Neuronal stem cell (in vitro differentiated cells): Measurements from ENCODE around the gene ETFB.

Experiments used
- DNase-seq: peaks from one replicate; pipeline ENCODE4 v3.0.0-alpha.2; 2013; ENCODE audit warnings: low spot score
- H2AFZ ChIP-seq: one replicate; pipeline ENCODE4 v1.6.1; 2013; ENCODE audit warnings: mild to moderate bottlenecking, low read length, inconsistent platforms
- H2AK5ac ChIP-seq: 2 replicates; pipeline ENCODE4 v1.6.1; 2013; ENCODE audit warnings: low read depth, mild to moderate bottlenecking, inconsistent platforms, low read length, moderate library complexity, mixed read lengths
- H2BK120ac ChIP-seq: 2 replicates; pipeline ENCODE4 v1.6.1; 2013; ENCODE audit warnings: low read depth, mild to moderate bottlenecking, inconsistent platforms, low read length, moderate library complexity, mixed read lengths
- H2BK12ac ChIP-seq: one replicate; pipeline ENCODE4 v1.6.1; 2013; ENCODE audit warnings: low read length, inconsistent platforms
- H2BK15ac ChIP-seq: 2 replicates; pipeline ENCODE4 v1.6.1; 2013; ENCODE audit warnings: mild to moderate bottlenecking, low read length, inconsistent platforms, mixed read lengths
- H2BK5ac ChIP-seq: one replicate; pipeline ENCODE4 v1.6.1; 2013; ENCODE audit warnings: inconsistent platforms, mild to moderate bottlenecking, low read length, moderate library complexity
- H3K14ac ChIP-seq: one replicate; pipeline ENCODE4 v1.6.1; 2013; ENCODE audit warnings: low read length, inconsistent platforms
- H3K18ac ChIP-seq: 2 replicates; pipeline ENCODE4 v1.6.1; 2013; ENCODE audit warnings: low read length, inconsistent platforms
- H3K23ac ChIP-seq: 2 replicates; pipeline ENCODE4 v1.6.1; 2013; ENCODE audit warnings: low read depth, mild to moderate bottlenecking, mixed read lengths, low read length, inconsistent platforms; ENCODE audit not compliant: poor library complexity
- H3K27ac ChIP-seq: replicated peaks from 3 replicates; pipeline ENCODE4 v1.5.1; 2013; ENCODE audit warnings: low read length, inconsistent platforms
- H3K27me3 ChIP-seq, 3 experiments: 2 replicates each; pipeline ENCODE4 v1.6.1; 2013; ENCODE audit warnings: low read length in 3 of 3, mild to moderate bottlenecking in 2 of 3, inconsistent platforms in 1 of 3, low read depth in 1 of 3, mixed read lengths in 1 of 3, moderate library complexity in 1 of 3; ENCODE audit not compliant: control insufficient read depth in 3 of 3, insufficient read depth in 3 of 3
- H3K36me3 ChIP-seq, 2 donors: replicated peaks in 1 of 2; 2 replicates each; pipeline ENCODE4 v1.6.1; 2013; ENCODE audit warnings: low read length in 2 of 2; ENCODE audit not compliant: control insufficient read depth in 2 of 2, insufficient read depth in 2 of 2
- H3K4ac ChIP-seq: 2 replicates; pipeline ENCODE4 v1.6.1; 2013; ENCODE audit warnings: inconsistent platforms, mild to moderate bottlenecking, low read length, moderate library complexity
- H3K4me1 ChIP-seq, 2 donors: 1 replicate in 1 of 2; 2 replicates in 1 of 2; pipeline ENCODE4 v1.6.1; 2013; ENCODE audit warnings: low read length in 2 of 2, low read depth in 1 of 2; ENCODE audit not compliant: control insufficient read depth in 2 of 2, insufficient read depth in 1 of 2
- H3K4me2 ChIP-seq: one replicate; pipeline ENCODE4 v1.6.1; 2013; ENCODE audit warnings: mild to moderate bottlenecking, low read length, inconsistent platforms; ENCODE audit not compliant: insufficient read depth, poor library complexity, severe bottlenecking
- H3K4me3 ChIP-seq, 2 donors: 2 replicates each; pipeline ENCODE4 v1.5.1; 2013; ENCODE audit warnings: low read length in 2 of 2, mild to moderate bottlenecking in 2 of 2, inconsistent platforms in 1 of 2, moderate library complexity in 1 of 2
- H3K79me1 ChIP-seq: one replicate; pipeline ENCODE4 v1.6.1; 2013; ENCODE audit warnings: low read depth, mild to moderate bottlenecking, inconsistent platforms, low read length, moderate library complexity
- H3K9ac ChIP-seq: one replicate; pipeline ENCODE4 v1.6.1; 2013; ENCODE audit warnings: mild to moderate bottlenecking, low read depth, low read length, inconsistent platforms; ENCODE audit not compliant: poor library complexity
- H3K9me3 ChIP-seq, 2 donors: replicated peaks in 1 of 2; 2 replicates each; pipeline versions ENCODE3 to v1.6.1; 2013; ENCODE audit warnings: low read length in 2 of 2, mild to moderate bottlenecking in 2 of 2, inconsistent platforms in 1 of 2, low read depth in 1 of 2, mixed read lengths in 1 of 2, moderate library complexity in 1 of 2; ENCODE audit not compliant: control insufficient read depth in 2 of 2, insufficient read depth in 1 of 2
- H4K8ac ChIP-seq: one replicate; pipeline ENCODE4 v1.6.1; 2013; ENCODE audit warnings: low read depth, mild to moderate bottlenecking, inconsistent platforms, low read length, moderate library complexity
- H4K91ac ChIP-seq: one replicate; pipeline ENCODE4 v1.6.1; 2013; ENCODE audit warnings: low read length, low read depth, mild to moderate bottlenecking, inconsistent platforms; ENCODE audit not compliant: poor library complexity
- WGBS, 2 donors: extraction: QIAGEN DNeasy Blood & Tissue Kit; methylation state at CpG; one replicate each; pipeline ENCODE4 v1.1.7; 2013; ENCODE audit warnings: missing lambda C conversion rate in 2 of 2, mixed read lengths in 1 of 2; ENCODE audit not compliant: insufficient read length in 2 of 2, insufficient replicate concordance in 1 of 2; ENCODE audit errors: extremely low coverage in 2 of 2; 5-methylcytosine and 5-hydroxymethylcytosine counted together

Gene ETFB

DNA sequence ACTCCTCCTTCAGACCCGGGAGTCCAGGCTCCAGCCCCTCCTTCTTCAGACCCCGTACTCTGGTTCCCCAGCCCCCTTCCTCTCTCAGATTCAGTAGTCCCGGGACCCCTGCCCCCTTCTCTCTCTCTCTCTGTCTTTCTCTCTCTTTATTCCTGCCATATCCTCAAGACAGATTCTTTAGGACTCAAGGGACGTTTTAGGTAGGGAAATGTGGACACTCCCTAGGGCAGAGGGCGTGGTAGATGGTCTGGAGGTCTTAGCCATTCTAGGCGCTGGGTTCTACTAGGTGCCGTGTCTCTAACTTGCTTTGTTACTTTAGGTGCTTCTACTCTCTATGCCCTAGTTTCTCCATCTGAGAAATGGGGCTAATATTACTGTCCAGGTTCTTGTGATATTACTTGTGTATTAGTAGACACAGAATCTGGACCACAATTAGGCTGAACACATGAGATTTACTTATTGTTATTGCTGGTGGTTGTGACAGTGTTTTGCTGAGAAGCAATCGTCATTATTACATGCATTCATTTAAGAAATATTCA, 25.0 kb upstream of the ETFB start:
- H3K18ac ChIP-seq = no peak overlapping the region
- H2BK12ac ChIP-seq = no peak overlapping the region
- no peak overlapping the region for H2BK5ac ChIP-seq
- no peak overlapping the region for H4K91ac ChIP-seq
- no peak overlapping the region for H3K23ac ChIP-seq
- no peaks in the 10 kb centered on the region for H3K36me3 ChIP-seq
- H2AFZ ChIP-seq = peak overlapping the region; percentile 76
- H3K4me2 ChIP-seq = no peak overlapping the region
- H3K27me3 ChIP-seq = no peaks in the 10 kb centered on the region
- WGBS, 2 donors = no CpG with 5 or more reads among the region's 8 CpGs
- no peak overlapping the region for H3K14ac ChIP-seq
- peak overlapping the region; percentile 11 for H2AK5ac ChIP-seq
- H3K79me1 ChIP-seq = no peaks in the 10 kb centered on the region
- no peaks in the 10 kb centered on the region for H3K9me3 ChIP-seq
- H3K4me1 ChIP-seq = peaks cover 8 to 28% of the 10 kb centered on the region in 2 donors
- no peak overlapping the region for H3K27ac ChIP-seq
- H4K8ac ChIP-seq = no peak overlapping the region
- no peak for DNase-seq
- H3K4ac ChIP-seq = no peak overlapping the region
- no peak overlapping the region for H2BK120ac ChIP-seq
- no peak overlapping the region for H3K9ac ChIP-seq
- H2BK15ac ChIP-seq = peak overlapping the region; percentile 89
- no peak overlapping the region for H3K4me3 ChIP-seq

DNA sequence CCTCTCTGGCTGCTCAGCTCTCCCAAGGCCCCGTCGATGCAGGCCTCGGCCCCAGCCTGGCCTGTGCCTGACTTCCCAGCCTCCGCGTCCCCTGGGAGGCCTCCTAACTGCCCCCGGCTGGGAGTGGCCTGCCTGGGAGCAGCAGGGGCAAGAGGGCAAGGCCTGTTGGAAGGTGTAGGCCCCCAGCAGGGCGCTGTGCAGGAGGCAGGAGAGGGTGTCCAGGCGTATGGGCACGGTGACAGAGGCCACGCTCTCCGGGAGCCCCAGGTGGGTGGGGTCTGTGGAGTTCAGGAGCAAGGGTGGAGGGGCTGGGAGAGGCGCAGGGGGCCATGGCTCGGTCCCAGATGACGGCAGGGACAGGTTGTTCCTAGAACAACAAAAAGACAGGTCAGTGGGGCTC, 23.0 kb upstream of the ETFB start:
- WGBS, 2 donors = no CpG with 5 or more reads among the region's 14 CpGs
- Histone ChIP-seq H2BK15ac (peak overlapping the region; percentile 82), H2BK120ac (no peak overlapping the region), H4K91ac (no peak overlapping the region), H3K14ac (no peak overlapping the region), H3K79me1 (no peaks in the 10 kb centered on the region), H3K9me3 (no peaks in the 10 kb centered on the region), H3K9ac (no peak overlapping the region), H2AK5ac (peak overlapping the region; percentile 93), H3K4me2 (no peak overlapping the region), H3K36me3 (no peaks in the 10 kb centered on the region), H4K8ac (peak overlapping the region; percentile 21), H3K23ac (peak overlapping the region; percentile 29), H3K4me1 (peaks cover 8 to 22% of the 10 kb centered on the region in 2 donors), H2AFZ (peak overlapping the region; percentile 78), H3K27ac (no peak overlapping the region), H2BK5ac (peak overlapping the region; percentile 88), H2BK12ac (peak overlapping the region; percentile 92), H3K18ac (peak overlapping the region; percentile 88), H3K4ac (no peak overlapping the region), H3K4me3 (no peak overlapping the region), H3K27me3 (no peaks in the 10 kb centered on the region)
- no peak for DNase-seq

DNA sequence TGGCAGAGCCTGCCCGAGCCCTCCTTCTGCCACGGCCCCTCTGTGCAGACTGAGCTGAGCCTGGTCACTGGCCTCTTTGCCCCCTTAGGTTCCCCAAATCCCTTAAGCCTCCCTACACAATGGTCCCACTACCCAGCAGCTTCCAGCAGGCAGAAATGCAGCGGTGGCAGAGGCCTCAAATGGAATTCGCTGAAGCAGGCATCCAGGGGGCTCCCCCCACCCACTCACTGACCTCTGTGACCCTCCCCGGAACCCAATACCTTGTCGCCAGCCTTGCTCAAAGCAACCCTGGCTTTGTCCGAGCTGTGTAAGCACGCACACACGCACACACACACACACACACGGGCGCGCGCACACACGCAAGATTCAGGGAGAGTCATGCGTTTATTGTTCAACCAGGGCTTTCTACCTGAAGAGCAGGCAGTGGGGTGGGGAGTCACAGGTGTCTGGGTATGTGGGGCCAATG, 21.8 kb upstream of the ETFB start, which contains the start of gene LIM2:
TSS of gene LIM2 (minus strand) at position 51 of the 466 bp plus-strand sequence. CDS start 531 bp downstream, outside the sequence.
- peak within 1 kb of the TSS; percentile 75 for H2BK12ac ChIP-seq
- H3K14ac ChIP-seq = no peak within 1 kb of the TSS
- peak within 1 kb of the TSS; percentile 98 for H2BK15ac ChIP-seq
- WGBS, 2 donors = no CpG with 5 or more reads among the region's 15 CpGs
- peak within 1 kb of the TSS; percentile 96 for H2BK120ac ChIP-seq
- H3K4ac ChIP-seq = no peak within 1 kb of the TSS
- peak; percentile 60 for DNase-seq
- H3K27me3 ChIP-seq = no peaks in the 10 kb centered on the region
- no peaks in the 10 kb centered on the region for H3K9me3 ChIP-seq
- H2AK5ac ChIP-seq = peak within 1 kb of the TSS; percentile 99
- no peak within 1 kb of the TSS for H4K91ac ChIP-seq
- H3K79me1 ChIP-seq = no peaks in the 10 kb centered on the region
- H2BK5ac ChIP-seq = peak within 1 kb of the TSS; percentile 94
- no peak within 1 kb of the TSS for H3K4me3 ChIP-seq
- H3K4me1 ChIP-seq = peaks cover 8 to 20% of the 10 kb centered on the region in 2 donors
- peak within 1 kb of the TSS; percentile 76 for H3K27ac ChIP-seq
- H2AFZ ChIP-seq = peak within 1 kb of the TSS; percentile 78
- H3K23ac ChIP-seq = no peak within 1 kb of the TSS
- H3K9ac ChIP-seq = no peak within 1 kb of the TSS
- peak within 1 kb of the TSS; percentile 13 for H3K4me2 ChIP-seq
- peak within 1 kb of the TSS; percentile 86 for H4K8ac ChIP-seq
- H3K18ac ChIP-seq = peak within 1 kb of the TSS; percentile 88
- no peaks in the 10 kb centered on the region for H3K36me3 ChIP-seq

DNA sequence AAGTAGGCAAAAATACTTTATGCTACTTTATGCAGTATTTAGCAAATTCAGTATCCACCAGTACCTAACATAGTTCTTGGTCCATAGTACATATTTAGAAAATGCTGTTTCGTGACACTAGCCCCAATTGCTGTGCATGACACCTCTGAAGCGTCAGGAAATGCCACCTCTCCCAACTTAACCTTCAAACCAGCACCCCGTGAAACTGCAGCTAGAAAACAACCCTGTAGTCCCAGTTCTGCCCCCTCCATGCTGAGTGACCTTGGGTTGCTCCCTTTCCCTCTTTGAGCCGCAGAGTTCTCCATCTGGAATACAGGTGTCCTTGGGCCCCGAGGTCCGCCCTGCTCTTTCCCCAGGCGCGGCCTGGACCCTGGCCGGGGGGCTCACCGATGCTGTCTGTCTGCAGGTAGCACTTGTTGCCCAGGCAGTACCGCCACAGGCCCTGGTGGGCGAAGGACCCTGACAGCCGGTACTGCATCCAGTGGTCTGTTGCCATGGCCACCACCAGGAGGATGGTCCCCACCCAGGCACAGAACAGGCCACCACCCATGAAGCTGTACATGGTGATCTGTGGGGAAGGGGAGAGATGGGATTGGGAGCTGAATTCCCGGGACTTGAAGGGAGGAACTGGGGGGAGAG, 20.8 kb upstream of the ETFB start:
- H3K9me3 ChIP-seq = peaks cover 0 to under 1% of the 10 kb centered on the region in 2 donors
- peak overlapping the region; percentile 98 for H2BK15ac ChIP-seq
- H2BK5ac ChIP-seq = peak overlapping the region; percentile 94
- H3K4me3 ChIP-seq = no peak overlapping the region
- H4K91ac ChIP-seq = no peak overlapping the region
- no CpG with 5 or more reads among the region's 14 CpGs for WGBS, 2 donors
- H3K4me2 ChIP-seq = no peak overlapping the region
- no peak overlapping the region for H3K23ac ChIP-seq
- H3K36me3 ChIP-seq = no peaks in the 10 kb centered on the region
- peak overlapping the region; percentile 1 for H2BK12ac ChIP-seq
- DNase-seq = no peak
- no peak overlapping the region for H3K4ac ChIP-seq
- peak overlapping the region; percentile 99 for H2AK5ac ChIP-seq
- peaks cover 8 to 20% of the 10 kb centered on the region in 2 donors for H3K4me1 ChIP-seq
- H3K27me3 ChIP-seq = no peaks in the 10 kb centered on the region
- no peak overlapping the region for H4K8ac ChIP-seq
- peak overlapping the region; percentile 78 for H2AFZ ChIP-seq
- no peak overlapping the region for H3K9ac ChIP-seq
- no peak overlapping the region for H3K27ac ChIP-seq
- H3K14ac ChIP-seq = no peak overlapping the region
- H3K18ac ChIP-seq = peak overlapping the region; percentile 66
- H3K79me1 ChIP-seq = no peaks in the 10 kb centered on the region
- H2BK120ac ChIP-seq = peak overlapping the region; percentile 61
